Right lobe of liver (tissue), 6 donors: ENCODE measurements around the gene DDX49. TPM values are rescaled to one million over a fixed set of nuclear protein-coding genes. Genes with fewer than 3 reads are reported as not detected.

Experiments
- ATAC-seq, 4 donors: fragments of 200-7000 bp; cut with Tn5 transposase; one replicate each; pipeline ENCODE4 v1.9.1; 2020; ENCODE audit warnings: mild to moderate bottlenecking in 4 of 4, moderate library complexity in 4 of 4
- DNase-seq, 3 donors: peaks; one replicate each; pipeline ENCODE4 v3.0.0-alpha.2; 2020
- H3K27ac ChIP-seq, 3 donors: fragments of 200-600 bp; one replicate each; pipeline ENCODE4 v1.8.0; 2022
- H3K27me3 ChIP-seq, 2 donors: fragments of 200-600 bp; one replicate each; pipeline ENCODE4 v1.8.0; 2022
- H3K36me3 ChIP-seq, 4 donors: fragments of 200-600 bp; sonication (generic) in 1 of 4; one replicate each; pipeline versions ENCODE4 v1.5.1 to v1.8.0; 2017 to 2022; ENCODE audit warnings: control low read depth in 1 of 4
- H3K4me1 ChIP-seq, 4 donors: fragments of 200-600 bp; sonication (generic) in 1 of 4; one replicate each; pipeline versions ENCODE4 v1.5.1 to v1.8.0; 2017 to 2022; ENCODE audit warnings: control low read depth in 1 of 4
- H3K4me3 ChIP-seq, 3 donors: fragments of 200-600 bp; one replicate each; pipeline ENCODE4 v1.8.0; 2022
- H3K9me3 ChIP-seq, 4 donors: fragments of 200-600 bp; sonication (generic) in 1 of 4; one replicate each; pipeline versions ENCODE4 v1.5.1 to v1.8.0; 2017 to 2022; ENCODE audit warnings: control low read depth in 1 of 4
- POLR2A ChIP-seq: fragments of 450-650 bp; IDR thresholded peaks from one replicate; pipeline ENCODE4 v1.6.1; 2017; ENCODE audit warnings: antibody characterized with exemption, mild to moderate bottlenecking
- WGBS: methylation state at CpG from one replicate; pipeline ENCODE4 v1.1.6; 2018; ENCODE audit warnings: low coverage, low lambda C conversion rate; ENCODE audit not compliant: insufficient coverage; ENCODE audit errors: missing lambda C conversion rate; 5-methylcytosine and 5-hydroxymethylcytosine counted together
- intact Hi-C, 2 donors: fragments of 100-400 bp; cut with DNase I; formaldehyde crosslinking; loops; one replicate each; pipeline versions ENCODE4 v1.11.2 to v1.14.1; 2022
- total RNA-seq, 6 experiments: library from RNA; depleted of rRNA in 2 of 6; stranded (reverse); fragments of >200 nt in 2 of 6; fragmentation: NEBNext Ultra II Directional in 3 of 6; extraction: Animal tissue kit (Norgen Biotek cat#: 25700) in 3 of 6; gene quantifications; one replicate each; pipeline versions ENCODE4 v1.1.0 to v1.2.4, GENCODE V29; 2016 to 2023
- TF ChIP-seq, protein P1 (sequence below), 4 donors: fragments of 200-600 bp in 3 of 4; fragments of 450-650 bp in 1 of 4; IDR thresholded peaks; one replicate each; pipeline versions ENCODE4 v1.5.1 to v1.8.0; 2016 to 2022; ENCODE audit warnings: antibody characterized with exemption in 4 of 4, mild to moderate bottlenecking in 2 of 4
- donor health status: DM: no; HTN: yes; CAD: no.
- donor health status: DM: no; HTN: no; CAD: no.
- donor health status: DM: no; HTN: no; CAD: no.
- donor health status: DM: no; HTN: yes; CAD: no.
- donor health status: DM: no; HTN: yes; CAD: no.

DDX49 gene
- total RNA-seq, 6 experiments from 2014 or later = 15.8 to 37.9 (median 18.5) TPM

DNA sequence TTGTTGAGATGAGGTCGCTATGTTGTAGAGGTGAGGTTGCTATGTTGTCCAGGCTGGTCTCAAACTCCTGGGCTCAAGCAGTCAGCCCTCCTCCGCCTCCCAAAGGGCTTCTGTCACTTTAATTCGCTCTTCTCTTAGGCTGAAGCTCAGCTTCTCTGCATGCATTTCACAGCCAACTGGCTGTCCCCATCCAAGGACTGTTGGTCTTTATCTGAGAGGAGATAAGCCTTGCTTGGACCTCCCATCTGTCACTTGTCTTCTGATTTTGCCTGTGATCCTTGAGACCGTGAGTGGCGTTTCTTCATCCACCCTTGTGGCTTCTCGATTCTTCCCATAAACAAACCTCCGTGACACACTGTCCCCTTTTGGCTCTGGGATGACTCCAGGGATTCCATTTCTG lies 48.0 kb upstream of the DDX49 start:
- Histone ChIP-seq H3K9me3 (no peaks in the 10 kb centered on the region), H3K27me3 (no peaks in the 10 kb centered on the region), H3K4me1 (no peaks in the 10 kb centered on the region), H3K36me3 (peaks cover 0 to 14% (median 6%) of the 10 kb centered on the region in 4 donors), H3K4me3 (no peak overlapping the region), H3K27ac (no peak overlapping the region)
- WGBS = 56% methylated on average over 4 of the region's 7 CpGs
- intact Hi-C loops = no loop called here
- DNase-seq (no peak), ATAC-seq (no peak)
- TF ChIP-seq, protein P1, sequence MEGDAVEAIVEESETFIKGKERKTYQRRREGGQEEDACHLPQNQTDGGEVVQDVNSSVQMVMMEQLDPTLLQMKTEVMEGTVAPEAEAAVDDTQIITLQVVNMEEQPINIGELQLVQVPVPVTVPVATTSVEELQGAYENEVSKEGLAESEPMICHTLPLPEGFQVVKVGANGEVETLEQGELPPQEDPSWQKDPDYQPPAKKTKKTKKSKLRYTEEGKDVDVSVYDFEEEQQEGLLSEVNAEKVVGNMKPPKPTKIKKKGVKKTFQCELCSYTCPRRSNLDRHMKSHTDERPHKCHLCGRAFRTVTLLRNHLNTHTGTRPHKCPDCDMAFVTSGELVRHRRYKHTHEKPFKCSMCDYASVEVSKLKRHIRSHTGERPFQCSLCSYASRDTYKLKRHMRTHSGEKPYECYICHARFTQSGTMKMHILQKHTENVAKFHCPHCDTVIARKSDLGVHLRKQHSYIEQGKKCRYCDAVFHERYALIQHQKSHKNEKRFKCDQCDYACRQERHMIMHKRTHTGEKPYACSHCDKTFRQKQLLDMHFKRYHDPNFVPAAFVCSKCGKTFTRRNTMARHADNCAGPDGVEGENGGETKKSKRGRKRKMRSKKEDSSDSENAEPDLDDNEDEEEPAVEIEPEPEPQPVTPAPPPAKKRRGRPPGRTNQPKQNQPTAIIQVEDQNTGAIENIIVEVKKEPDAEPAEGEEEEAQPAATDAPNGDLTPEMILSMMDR (IDR thresholded peaks at IDR 0.05) = no peak

DNA sequence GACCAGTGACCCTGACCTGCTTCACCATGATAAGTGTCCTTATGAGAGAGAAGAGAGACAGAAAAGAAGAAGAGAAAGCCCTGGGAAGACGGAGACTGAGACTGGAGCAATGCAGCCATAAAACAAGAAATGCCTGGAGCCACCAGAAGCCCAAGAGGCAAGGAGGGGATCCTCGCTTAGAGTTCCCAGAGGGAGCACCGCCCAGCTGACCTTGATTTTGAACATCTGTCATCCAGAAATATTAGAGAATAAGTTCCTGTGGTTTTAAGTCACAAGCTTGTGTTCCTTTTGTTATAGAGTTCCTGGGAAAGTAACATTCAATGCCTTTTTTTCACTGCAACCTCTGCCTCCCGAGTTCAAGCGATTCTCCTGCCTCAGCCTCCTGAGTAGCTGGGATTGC lies 43.8 kb upstream of the DDX49 start:
- H3K27me3 ChIP-seq = no peaks in the 10 kb centered on the region
- no peak overlapping the region for H3K4me3 ChIP-seq
- ATAC-seq (no peak), DNase-seq (no peak)
- intact Hi-C loops = no loop called here
- H3K36me3 ChIP-seq = no peaks in the 10 kb centered on the region
- no peak overlapping the region for H3K27ac ChIP-seq
- WGBS = 95% methylated on average over 3 of the region's 5 CpGs
- H3K4me1 ChIP-seq = no peaks in the 10 kb centered on the region
- no peaks in the 10 kb centered on the region for H3K9me3 ChIP-seq
- TF ChIP-seq POLR2A = no peak
- TF ChIP-seq, protein P1 (IDR thresholded peaks at IDR 0.05) = no peak

DNA sequence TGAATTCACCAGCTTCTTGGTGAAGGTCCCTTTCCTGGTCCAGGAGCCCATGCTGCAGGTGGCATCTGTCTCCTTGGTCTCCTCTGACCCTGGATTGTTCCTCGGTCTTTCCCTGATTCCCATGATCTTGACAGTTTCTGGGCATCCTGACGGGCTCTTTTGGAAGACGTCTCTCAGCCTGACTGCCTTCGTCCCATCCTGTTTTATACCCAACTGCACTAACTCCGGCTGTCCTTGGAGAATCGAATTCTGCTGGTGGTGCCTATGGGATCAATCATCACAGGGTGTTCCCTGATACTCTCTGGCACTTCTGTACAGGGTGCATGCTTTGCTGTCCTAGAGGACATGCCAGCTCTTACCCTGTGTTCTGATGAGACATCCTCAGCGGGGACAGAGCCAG lies 42.6 kb upstream of the DDX49 start:
- WGBS = 89% methylated on average over 4 of the region's 7 CpGs
- no peak for DNase-seq
- Histone ChIP-seq H3K4me1 (no peaks in the 10 kb centered on the region), H3K9me3 (no peaks in the 10 kb centered on the region), H3K27ac (no peak overlapping the region), H3K27me3 (no peaks in the 10 kb centered on the region), H3K4me3 (no peak overlapping the region), H3K36me3 (no peaks in the 10 kb centered on the region)
- TF ChIP-seq, protein P1 (IDR thresholded peaks at IDR 0.05) = no peak
- no peak for TF ChIP-seq POLR2A
- no peak for ATAC-seq
- intact Hi-C loops = no loop called here

DNA sequence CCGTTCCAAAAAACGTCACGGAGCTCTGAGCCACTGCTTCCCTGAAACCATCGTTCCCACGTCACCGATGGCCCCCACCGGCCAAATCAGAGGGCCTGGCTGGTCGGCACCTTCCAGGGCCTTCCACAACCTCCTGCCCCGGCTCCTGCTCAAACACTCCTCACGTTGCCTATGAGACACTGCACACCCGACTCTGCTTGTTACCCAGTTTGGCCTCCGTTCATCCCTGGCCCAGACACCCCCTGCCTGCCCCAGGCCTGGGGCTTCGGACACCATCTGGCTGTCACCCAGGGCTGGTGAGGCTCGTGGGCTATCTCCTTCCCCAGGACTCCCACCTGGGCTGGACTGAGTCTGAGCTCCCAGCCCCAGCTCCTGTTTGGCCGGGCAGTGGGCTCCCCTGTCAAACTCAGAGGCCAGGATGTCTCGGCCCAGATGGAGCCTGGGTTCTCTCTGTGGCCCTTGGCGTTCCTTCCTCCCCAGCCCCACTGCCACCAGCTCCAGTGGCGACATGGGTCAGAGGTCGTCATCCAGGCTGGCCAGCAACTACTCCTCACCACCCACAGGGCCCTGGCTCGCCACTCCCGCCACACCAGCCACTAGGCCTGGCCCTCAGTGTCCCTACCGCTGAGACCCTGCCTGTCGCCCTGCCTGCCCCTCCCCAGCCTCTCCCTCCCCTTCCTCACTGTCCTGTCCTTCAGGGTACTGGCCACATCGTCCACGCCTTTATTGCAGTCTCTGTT lies 41.3 kb upstream of the DDX49 start:
- intact Hi-C loops = no loop called here
- WGBS = no CpG with 5 or more reads among the region's 25 CpGs
- DNase-seq = peak in 1 of 3 donors; percentile 43
- Histone ChIP-seq H3K27me3 (no peaks in the 10 kb centered on the region), H3K4me1 (no peaks in the 10 kb centered on the region), H3K36me3 (no peaks in the 10 kb centered on the region), H3K4me3 (no peak overlapping the region), H3K27ac (no peak overlapping the region), H3K9me3 (no peaks in the 10 kb centered on the region)
- ATAC-seq = no peak
- TF ChIP-seq, protein P1 (IDR thresholded peaks at IDR 0.05) = no peak
- no peak for TF ChIP-seq POLR2A
